HG03066 (cell line): ENCODE measurements around the gene MAP3K14.
"Not testable (repeated sequence)": the region's sequence is repeated elsewhere in the genome, so short reads cannot be mapped to it uniquely, and the experiment has no call there.

Experiments
- ATAC-seq: cut with Tn5 transposase; IDR thresholded peaks from one replicate; pipeline ENCODE4 v1.9.1; 2021; ENCODE audit warnings: low read depth; ENCODE audit not compliant: unreplicated experiment

The MAP3K14 gene

DNA sequence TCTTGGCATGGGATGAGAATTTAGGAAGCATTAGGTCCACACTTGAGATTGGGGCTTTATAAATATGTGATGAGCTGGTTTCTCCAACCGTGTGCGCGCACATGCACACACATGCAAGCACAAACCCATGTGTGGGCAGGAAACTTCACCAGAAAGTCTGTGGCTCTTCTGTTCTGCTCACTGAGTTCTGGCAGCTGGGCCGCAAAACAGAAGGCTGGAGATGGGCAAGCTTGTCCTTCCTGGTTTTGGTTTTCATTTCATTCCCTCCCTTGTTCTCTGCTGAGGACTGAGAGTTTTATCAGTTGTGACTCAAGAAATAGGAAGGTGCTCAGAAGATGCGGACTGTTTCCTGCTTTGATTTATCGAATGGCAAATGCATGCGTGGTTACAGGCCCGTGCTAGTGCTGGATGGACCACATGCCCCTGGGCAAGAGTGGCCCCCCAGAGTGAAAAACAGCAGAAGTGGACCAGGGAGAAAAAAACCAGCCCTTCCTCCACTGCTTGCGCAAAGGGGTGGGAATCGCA, 14.1 kb downstream of the MAP3K14 start:
- ATAC-seq, result no peak

DNA sequence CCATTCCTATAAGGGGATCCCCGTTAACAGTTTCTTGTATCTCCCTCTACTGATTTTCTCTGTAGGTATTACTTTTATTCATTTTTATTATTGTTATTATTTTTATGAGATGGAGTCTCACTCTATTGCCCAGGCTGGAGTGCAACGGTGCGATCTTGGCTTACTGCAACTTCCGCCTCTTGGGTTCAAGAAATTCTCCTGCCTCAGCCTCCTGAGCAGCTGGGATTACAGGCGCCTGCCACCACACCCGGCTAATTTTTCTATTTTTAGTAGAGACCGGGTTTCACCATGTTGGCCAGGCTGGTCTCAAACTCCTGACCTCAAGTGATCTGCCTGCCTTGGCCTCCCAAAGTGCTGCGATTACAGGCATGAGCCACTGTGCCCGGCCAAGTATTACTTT, 14.6 kb downstream of the MAP3K14 start:
- ATAC-seq, result not testable (repeated sequence)

DNA sequence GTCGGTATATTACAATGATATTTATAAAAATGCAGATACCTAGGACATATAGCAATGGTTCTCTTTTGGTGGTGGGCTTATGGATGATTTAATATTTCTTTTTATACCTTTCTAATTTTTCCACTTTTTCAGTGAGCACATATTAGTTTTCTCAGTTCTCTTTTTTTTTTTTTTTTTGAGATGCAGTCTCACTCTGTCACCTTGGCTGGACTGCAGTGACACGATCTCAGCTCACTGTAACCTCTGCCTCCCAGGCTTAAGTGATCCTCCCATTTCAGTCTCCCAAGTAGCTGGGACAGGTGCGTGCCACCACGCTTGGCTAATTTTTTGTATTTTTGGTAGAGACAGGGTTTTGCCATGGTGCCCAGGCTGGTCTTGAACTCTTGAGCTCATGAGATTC, 15.1 kb downstream of the MAP3K14 start:
- no peak for ATAC-seq

DNA sequence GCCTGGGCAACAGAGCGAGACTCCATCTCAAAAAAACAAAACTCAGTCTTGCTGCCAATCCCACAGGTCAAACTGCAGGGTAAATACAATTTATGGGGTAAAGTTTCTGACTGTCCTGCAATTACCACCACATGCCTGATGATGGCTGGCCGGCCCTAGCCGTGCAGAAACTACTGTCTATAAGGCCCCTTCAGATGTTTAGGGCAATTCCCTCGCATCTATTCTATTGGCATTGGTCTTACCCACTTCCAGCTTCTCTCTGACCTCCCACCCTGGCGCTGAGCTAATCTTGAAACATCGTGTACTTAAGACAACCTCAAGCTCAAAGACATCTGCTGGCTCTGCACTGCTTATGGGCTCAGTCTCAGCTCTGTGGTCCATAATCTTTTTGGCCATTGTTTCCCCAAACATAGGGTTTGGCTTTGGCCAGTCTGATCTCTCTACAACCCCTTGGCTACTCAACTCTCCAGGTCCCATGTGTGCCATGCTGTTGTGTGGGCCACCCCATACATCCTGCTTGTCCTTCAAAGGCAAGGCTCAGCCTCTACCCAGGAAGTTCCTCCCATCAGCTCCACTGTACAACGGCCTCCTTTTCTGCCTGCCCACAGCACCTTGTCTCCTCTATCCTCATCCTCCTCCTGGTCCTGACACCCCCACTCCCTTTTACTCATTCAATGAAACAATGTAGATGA, 16.6 kb downstream of the MAP3K14 start:
- ATAC-seq, result no peak

DNA sequence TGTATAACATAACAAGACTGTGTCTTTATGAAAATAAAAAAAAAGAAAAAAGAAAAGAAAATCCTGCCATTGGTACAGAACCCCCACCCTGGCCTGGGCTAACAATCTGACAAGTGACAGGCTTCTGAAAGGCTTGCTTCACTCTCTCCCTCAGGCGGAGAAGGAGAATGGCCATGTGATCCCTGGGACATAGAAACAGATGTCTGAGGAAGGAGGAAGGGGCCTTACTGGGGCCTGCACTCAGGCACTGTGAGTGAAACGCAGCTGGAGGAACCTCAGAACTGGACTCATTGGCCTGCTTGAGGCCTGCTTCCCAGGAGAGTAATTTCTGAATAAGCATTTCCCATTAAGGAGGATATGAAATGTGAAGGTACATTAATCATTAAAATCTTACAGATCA, 17.5 kb downstream of the MAP3K14 start:
- no peak for ATAC-seq

DNA sequence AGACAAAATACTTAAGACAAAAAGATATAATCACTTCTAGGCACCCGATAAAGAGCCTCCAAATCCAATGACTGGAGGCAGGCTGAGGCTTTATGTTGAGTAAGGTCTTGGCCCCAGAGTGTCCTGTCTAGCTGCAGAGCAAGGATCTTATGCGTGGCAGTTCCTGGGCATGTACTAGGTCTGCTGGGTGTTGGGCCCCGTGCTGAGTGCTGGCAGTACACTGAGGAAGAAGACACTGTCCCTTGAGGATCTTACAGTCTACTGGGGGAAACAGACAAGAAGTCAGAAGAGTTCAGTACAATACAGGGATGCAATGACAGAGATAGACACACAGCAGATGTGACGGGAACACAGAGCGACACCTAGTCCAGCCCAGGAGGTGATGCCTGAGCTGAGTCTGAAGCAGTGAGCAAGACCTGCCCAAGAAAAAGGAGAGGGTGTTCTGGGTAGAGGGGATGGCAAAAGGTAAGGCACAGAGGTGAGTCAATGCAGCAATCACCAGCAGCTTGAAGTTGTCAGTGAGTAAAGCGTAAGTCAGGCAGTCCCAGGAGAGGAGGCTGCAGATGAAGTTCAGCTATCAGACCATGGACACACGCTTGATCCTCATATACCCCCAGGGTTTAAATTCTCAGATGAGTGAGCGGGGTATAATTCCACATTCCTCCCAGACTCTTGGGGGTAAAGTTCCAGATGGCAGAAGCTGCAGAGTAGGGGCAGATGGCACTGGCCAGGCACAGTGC, 18.1 kb downstream of the MAP3K14 start:
- no peak for ATAC-seq

DNA sequence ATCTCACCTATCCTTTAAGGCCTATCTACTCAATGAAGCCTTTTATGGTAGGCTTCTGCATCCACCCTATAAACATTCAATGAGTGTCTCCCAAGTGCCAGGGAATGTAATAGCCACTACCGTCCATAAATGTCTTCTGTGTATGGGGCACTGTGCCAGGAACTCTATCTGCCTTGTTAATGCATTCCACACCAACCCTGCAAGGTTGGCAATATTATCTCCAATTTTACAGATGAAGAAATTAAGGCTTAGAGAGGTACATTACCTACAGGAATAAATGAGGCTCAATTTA, 20.0 kb downstream of the MAP3K14 start:
- ATAC-seq, result no peak

DNA sequence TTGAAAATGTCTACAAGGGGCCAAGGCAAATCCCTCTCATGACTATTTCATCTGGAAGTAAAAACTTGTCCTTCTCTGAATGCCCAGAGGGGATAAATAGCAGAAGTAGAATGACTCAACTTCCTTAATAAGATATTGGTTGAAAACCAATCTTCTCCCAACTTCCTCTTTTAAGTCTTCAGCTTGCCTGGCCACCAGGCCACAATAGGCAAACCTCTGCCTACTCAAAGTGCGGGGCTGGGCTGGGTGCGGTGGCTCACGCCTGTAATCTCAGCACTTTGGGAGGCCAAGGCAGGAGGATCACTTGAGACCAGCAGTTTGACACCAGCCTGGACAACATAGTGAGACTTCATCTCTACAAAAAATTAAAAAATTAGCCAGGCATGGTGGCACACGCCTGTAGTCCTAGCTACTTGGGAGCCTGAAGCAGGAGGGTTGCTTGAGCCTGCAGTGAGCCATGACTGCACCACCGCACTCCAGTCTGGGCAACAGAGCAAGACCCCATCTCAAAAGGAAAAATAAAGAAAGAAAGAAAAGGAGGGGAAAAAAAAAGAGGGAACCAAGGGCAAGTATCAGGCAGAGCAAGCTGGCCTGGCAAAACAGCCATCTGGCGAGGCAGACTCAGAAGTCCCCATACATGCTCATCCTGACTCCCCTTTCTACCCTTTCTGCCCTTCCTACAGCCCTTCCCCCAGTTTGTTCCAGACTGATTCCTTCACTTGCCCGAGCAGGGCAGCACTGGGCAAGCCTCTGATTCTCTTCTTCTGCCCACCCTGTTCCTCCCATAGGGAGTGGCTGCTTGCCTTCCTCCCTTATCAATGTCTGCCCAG, 20.6 kb downstream of the MAP3K14 start:
- ATAC-seq, result no peak

DNA sequence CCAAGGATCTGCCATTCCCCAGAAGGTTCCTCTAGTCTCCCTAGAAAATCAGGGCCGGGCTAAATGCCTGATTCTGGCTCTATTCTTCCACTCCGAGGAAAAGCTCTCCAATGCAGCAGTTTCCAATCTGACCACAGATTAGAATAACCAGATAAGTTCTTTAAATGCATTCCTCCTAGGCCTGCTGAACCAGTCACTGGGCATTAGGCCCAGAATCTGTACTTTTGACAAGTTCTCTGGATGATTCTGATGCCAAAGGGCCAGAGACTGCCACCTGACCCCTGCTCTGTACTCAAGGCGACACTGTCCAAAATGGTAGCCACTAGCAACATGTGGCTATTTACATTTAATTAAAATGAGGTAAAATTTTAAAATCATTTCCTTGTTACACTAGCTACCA, 22.3 kb downstream of the MAP3K14 start:
- no peak for ATAC-seq

DNA sequence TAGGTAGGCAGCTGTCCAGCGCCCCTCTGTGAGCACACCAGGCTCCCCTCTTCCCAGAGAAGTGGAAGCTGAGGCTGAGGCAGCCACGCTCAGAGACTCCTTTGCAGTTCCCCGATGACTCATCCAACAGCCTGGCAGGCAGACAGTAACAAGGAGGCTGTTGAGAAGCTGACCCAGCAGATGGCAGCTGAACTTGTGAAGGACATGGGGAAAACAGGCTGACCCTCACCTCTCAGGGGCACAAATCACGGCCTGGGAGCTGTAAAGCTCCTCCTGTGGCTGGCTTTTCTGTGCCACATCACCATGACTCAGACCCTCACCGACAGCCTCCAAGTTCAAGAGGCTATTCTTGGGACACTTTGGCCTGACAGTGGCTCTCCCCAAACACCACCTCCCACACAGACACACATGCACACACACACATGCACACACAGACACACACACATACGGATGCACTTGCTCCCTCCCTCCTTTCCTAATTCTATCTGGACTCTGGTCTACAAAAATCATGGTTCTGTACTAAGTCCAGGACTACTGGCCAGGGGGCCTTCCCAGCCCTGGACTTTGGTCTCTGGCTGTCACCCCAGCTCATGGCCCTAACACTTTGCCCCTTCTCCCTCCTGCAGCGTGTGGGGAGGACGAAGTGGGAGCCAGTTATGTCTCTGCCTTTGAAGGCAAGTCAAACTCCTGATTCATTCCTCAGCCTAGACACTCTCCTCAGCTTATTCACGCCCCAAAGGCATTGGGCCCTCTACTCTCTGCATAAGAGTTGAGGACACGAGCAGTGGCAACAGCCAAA, 23.2 kb downstream of the MAP3K14 start:
- ATAC-seq, result no peak

DNA sequence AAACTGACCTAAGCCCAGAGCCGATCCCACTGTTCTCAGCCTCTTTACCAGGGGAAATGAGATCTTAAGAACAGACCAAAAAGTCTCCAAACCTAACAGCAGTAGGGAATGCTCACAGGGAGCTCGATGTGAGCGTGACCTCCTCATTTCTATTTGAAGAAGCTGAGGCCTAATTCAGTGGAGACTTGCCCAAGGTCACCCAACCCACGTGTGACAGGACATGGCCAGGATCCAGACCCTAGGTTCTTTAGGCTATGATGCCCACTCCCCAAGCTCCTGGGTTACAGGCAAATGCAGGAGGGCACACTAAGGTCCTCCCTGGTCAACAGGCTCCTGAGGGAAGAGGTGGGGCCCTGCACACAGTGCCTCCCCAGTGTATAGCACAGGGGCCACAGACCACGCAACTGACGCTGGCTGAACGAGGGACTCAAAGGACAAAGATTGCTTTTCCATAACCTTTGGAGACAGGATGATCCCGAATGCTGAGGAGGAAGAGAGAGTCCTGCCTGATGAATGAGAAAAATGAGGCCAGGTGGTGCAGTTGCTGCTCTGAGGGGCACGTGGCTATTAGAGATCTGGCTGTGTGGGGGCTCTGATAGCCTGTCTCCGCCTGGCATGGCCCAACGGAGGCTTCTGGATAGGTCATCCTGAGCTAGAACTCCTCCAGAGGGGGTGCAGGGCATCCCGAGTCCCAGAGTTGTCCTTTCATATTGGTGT, 24.0 kb downstream of the MAP3K14 start:
- no peak for ATAC-seq

DNA sequence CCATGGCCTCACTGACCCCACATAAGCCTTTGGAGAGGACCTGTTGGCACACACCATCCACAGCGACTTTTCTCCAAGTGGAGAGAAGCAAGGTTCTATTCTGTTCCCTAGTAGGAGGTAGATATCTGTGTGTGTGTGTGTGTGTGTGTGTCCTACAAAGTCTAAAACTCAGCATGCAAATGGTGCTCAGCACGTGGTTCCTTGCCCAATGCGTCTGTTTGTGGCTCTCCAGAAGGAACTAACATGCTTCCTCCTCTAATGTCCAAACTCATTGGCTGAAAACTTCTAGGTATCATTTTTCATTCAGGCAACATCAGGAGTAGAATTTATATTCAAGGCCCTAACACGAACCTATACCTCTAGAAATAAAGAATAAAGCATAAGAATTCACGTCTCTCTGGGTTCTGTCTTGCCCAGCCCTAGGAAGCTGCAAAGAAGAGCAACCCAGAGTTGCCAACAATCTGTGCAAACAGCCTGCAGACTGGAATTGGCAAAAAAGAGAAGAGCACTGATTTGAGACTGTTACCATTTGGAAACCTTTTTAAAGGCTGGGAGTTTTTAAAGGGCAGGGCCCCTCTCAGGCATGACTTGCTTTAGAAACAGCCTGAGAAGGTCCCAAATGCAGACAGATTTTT, 25.5 kb downstream of the MAP3K14 start:
- no peak for ATAC-seq

DNA sequence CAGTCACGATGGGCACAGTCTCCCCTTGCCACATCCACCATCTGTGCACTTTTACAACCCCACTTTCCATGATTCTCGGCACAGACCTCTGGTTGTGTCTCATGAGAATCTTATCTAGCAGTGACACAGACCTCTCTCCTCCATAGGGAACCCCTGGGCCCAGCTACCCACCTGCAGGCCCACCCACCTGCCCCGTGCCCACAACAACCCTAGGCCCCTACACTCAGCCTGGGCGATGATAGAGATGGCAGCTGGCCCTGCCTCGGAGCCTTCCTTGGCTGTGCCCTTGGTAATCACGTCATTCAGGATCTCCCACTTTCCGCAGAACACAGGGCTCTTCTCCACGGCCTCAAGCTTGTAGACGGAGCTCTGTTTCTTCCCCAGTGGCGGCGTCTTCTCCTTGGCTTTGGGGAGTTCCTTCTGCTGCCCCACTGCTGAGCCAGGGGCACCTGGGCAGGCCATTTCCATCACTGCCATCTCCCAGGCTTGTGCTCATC, 26.5 kb downstream of the MAP3K14 start:
- no peak for ATAC-seq

DNA sequence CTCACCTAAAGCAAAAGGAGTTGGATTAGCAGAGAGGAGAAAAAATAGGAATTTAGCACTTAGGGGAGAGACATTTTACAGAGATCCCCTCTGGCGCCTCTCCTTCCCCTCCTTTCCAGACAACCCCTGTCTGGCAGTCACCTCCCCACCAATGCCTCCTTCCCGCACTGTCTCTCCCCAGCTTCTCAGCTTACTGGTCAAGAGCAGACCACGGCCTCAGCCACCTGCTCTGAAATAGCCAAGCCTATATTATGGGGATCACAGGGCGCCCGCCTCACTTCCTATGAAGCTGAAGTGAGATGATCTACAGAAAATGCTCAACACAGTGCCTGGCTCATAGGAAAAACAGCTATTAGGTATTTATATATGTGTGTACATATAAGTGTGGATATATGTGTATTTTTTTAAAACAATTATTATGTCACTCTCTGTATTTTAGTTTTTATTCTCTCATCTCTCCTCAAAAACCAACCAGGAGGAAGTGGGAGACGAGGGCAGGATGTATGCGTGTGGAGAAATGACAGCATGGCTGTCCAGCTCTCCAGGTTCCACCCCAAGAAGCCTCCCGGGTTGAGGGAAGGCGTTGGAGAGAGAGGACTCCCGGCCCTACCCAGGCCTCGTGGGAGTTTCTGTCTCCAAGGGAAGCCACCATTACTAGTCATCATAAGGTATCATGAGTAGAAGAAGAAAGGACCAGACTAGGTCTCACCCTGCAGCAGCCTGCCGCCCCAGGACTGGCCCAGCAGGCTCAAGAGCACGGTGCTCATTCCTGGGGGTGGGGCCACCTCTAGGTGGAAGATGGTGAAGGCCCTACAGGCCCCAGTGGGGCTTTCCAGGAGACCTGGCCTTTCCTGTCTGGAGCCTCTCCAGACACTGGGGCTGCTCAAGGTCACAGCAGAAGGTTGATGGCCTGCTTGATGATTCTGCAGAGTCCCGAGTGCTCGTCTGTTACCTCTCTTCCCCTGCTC, 27.2 kb downstream of the MAP3K14 start:
- no peak for ATAC-seq

DNA sequence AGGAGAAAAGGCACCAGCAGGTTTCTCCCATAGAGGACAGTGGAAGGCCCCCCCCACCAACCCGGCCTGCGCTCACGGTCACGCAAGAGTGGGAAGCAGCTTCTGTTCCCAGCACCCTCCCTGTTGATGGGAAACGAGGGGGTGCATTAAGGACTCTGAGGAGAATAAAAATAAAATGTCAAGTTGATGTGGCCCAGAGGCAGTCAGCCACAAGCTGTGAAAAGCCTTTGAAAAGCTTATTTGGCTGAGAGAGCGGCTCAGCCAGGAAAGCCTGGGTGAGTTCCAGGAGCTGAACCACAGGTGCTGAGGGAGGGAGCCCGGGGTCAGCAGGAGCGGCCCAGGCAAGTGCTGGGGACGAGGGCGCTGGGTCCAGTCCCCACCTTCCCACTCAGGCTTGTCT, 28.0 kb downstream of the MAP3K14 start:
- ATAC-seq, result no peak

DNA sequence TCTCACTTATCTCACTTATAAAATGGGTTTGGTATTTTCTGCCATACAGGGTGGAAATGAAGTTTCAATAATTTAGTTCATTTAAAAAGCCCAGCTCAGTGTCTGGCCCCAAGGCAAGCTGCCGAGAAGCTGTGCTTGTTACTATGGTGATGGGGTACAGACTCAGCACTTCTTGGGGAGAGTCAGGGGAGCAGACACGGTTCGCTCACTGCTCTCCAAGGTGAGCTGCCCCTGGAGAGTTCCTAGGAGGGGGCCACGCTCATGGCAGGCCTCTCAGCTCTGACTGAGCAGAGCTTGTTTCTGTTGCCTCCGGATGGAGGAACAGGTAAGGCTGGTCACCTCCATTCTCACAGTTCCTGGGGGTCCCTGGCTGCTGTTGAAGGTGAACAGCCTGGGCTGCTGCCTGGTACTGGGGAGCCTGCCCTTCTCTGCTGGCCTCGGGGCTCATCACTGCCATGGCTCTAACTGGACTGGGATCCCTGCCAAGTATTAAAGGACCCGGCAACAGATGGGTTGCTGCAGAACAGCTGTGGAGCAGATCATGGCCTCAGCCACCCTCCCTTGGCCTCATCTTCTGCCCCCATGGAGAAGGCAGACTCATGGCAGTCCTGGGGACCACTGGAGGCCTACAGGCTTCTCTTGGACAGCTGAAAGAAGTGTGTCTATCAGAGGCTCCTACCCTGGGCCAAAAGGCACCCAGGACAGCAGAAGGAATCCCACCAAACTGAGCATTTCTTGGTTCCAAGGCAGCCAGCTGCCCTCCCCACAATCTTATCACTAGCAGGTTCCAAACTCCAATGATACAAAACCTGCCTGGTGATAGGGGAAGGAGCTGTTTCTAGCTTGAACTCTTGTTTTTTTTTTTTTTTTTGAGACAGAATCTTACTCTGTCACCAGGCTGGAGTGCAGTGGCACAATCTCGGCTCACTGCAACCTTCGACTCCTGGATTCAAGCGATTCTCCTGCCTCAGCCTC, 29.0 kb downstream of the MAP3K14 start:
- no peak for ATAC-seq

DNA sequence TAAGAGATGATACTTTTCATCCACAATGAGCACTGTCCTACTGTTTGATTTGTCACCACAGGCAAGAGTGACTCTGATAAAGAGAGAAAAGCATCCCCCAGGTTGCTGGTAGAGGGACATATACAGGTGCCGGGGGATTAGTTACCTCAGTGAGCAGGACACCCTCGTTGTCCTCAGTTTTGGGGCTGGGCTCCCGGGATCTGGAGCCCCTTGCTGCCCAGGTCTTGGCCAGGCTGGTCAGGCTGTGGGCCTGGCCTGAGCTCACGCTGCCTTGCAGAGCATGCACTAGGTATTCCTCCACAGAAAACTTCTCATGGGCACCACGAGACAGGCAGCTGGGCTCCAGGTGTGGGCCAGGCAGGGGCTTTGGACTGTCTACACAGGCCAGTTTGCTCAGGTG, 30.5 kb downstream of the MAP3K14 start:
- ATAC-seq, result no peak
